ENCODE measurements around the gene SULT1C4.

SULT1C4 gene

GRCh38 chr2:108396845-108397244 lies 19.1 kb downstream of the SULT1C4 start:
- no peaks in the 10 kb centered on the region for H3K27me3 ChIP-seq (ENCODE audit: insufficient read depth, low read length, poor library complexity)
- H3K4me3 ChIP-seq (ENCODE audit: low read depth in 1 of 2, low read length in 2 of 2): no peak overlapping the region
- TF ChIP-seq CTCF (IDR thresholded peaks at IDR 0.05; ENCODE audit: borderline replicate concordance, extremely low read depth, low read length, poor library complexity, severe bottlenecking) (no peak), EZH2 (IDR thresholded peaks at IDR 0.05; ENCODE audit: borderline replicate concordance, low read depth, low read length, severe bottlenecking) (no peak)
- no peak overlapping the region for H2AFZ ChIP-seq (ENCODE audit: low read depth, low read length)
- no peaks in the 10 kb centered on the region for H4K20me1 ChIP-seq (ENCODE audit: insufficient read depth, low read length)
- no peaks in the 10 kb centered on the region for H3K79me2 ChIP-seq (ENCODE audit: insufficient read depth, low read length)
- H3K4me2 ChIP-seq (ENCODE audit: insufficient read depth, low read length): no peak overlapping the region
- H3K9ac ChIP-seq (ENCODE audit: low read depth, low read length): no peak overlapping the region
- H3K4me1 ChIP-seq (ENCODE audit: insufficient read depth, low read length): no peaks in the 10 kb centered on the region
- ATAC-seq (ENCODE audit: insufficient read depth, low read depth): no peak
- H3K27ac ChIP-seq (ENCODE audit: low read length): no peak overlapping the region
- H3K9me3 ChIP-seq (ENCODE audit: insufficient read depth, low read length, severe bottlenecking): peaks cover 20% of the 10 kb centered on the region
- no peaks in the 10 kb centered on the region for H3K36me3 ChIP-seq (ENCODE audit: insufficient read depth, low read length)
- DNase-seq: no peak

GRCh38 chr2:108399479-108399878 lies 21.7 kb downstream of the SULT1C4 start:
- no peaks in the 10 kb centered on the region for H3K36me3 ChIP-seq (ENCODE audit: insufficient read depth, low read length)
- DNase-seq (no peak), ATAC-seq (ENCODE audit: insufficient read depth, low read depth) (no peak)
- no peak overlapping the region for H2AFZ ChIP-seq (ENCODE audit: low read depth, low read length)
- no peak overlapping the region for H3K4me3 ChIP-seq (ENCODE audit: low read depth in 1 of 2, low read length in 2 of 2)
- no peaks in the 10 kb centered on the region for H3K79me2 ChIP-seq (ENCODE audit: insufficient read depth, low read length)
- no peak overlapping the region for H3K4me2 ChIP-seq (ENCODE audit: insufficient read depth, low read length)
- TF ChIP-seq EZH2 (IDR thresholded peaks at IDR 0.05; ENCODE audit: borderline replicate concordance, low read depth, low read length, severe bottlenecking) (no peak), CTCF (IDR thresholded peaks at IDR 0.05; ENCODE audit: borderline replicate concordance, extremely low read depth, low read length, poor library complexity, severe bottlenecking) (no peak)
- no peaks in the 10 kb centered on the region for H3K27me3 ChIP-seq (ENCODE audit: insufficient read depth, low read length, poor library complexity)
- H3K9ac ChIP-seq (ENCODE audit: low read depth, low read length): no peak overlapping the region
- no peaks in the 10 kb centered on the region for H3K4me1 ChIP-seq (ENCODE audit: insufficient read depth, low read length)
- H4K20me1 ChIP-seq (ENCODE audit: insufficient read depth, low read length): no peaks in the 10 kb centered on the region
- H3K9me3 ChIP-seq (ENCODE audit: insufficient read depth, low read length, severe bottlenecking): peaks cover 20% of the 10 kb centered on the region
- H3K27ac ChIP-seq (ENCODE audit: low read length): no peak overlapping the region

GRCh38 chr2:108401800-108402199 lies 24.0 kb downstream of the SULT1C4 start:
- no peak overlapping the region for H3K9ac ChIP-seq (ENCODE audit: low read depth, low read length)
- H3K36me3 ChIP-seq (ENCODE audit: insufficient read depth, low read length): no peaks in the 10 kb centered on the region
- no peak overlapping the region for H3K4me2 ChIP-seq (ENCODE audit: insufficient read depth, low read length)
- no peak overlapping the region for H3K27ac ChIP-seq (ENCODE audit: low read length)
- H2AFZ ChIP-seq (ENCODE audit: low read depth, low read length): no peak overlapping the region
- ATAC-seq (ENCODE audit: insufficient read depth, low read depth) (no peak), DNase-seq (no peak)
- no peak overlapping the region for H3K4me3 ChIP-seq (ENCODE audit: low read depth in 1 of 2, low read length in 2 of 2)
- peaks cover 22% of the 10 kb centered on the region for H3K9me3 ChIP-seq (ENCODE audit: insufficient read depth, low read length, severe bottlenecking)
- H3K79me2 ChIP-seq (ENCODE audit: insufficient read depth, low read length): no peaks in the 10 kb centered on the region
- no peaks in the 10 kb centered on the region for H3K4me1 ChIP-seq (ENCODE audit: insufficient read depth, low read length)
- no peaks in the 10 kb centered on the region for H4K20me1 ChIP-seq (ENCODE audit: insufficient read depth, low read length)
- TF ChIP-seq EZH2 (IDR thresholded peaks at IDR 0.05; ENCODE audit: borderline replicate concordance, low read depth, low read length, severe bottlenecking) (no peak), CTCF (IDR thresholded peaks at IDR 0.05; ENCODE audit: borderline replicate concordance, extremely low read depth, low read length, poor library complexity, severe bottlenecking) (no peak)
- no peaks in the 10 kb centered on the region for H3K27me3 ChIP-seq (ENCODE audit: insufficient read depth, low read length, poor library complexity)

DNA sequence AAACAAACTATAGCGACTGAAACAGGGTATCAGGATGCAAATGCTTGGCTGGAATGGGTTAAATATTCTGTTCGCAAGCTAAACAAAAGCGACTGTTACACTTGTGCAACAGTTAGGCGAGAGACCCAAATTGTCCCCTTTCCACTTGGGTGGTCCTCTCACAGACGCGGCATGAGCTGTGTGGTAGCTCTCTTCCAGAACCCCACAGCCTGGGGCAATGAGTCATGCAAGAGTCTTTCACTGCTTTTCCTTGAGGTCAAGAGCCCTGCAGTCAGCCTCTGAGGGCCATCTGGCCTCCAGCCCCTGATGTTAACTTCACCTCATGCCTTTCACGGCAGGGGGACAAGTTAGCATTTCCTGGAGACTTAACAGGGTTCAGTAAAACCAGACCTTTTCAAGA lies 25.7 kb downstream of the SULT1C4 start:
- H3K79me2 ChIP-seq (ENCODE audit: insufficient read depth, low read length): no peaks in the 10 kb centered on the region
- DNase-seq (no peak), ATAC-seq (ENCODE audit: insufficient read depth, low read depth) (no peak)
- no peaks in the 10 kb centered on the region for H3K36me3 ChIP-seq (ENCODE audit: insufficient read depth, low read length)
- H4K20me1 ChIP-seq (ENCODE audit: insufficient read depth, low read length): no peaks in the 10 kb centered on the region
- no peaks in the 10 kb centered on the region for H3K27me3 ChIP-seq (ENCODE audit: insufficient read depth, low read length, poor library complexity)
- H3K4me1 ChIP-seq (ENCODE audit: insufficient read depth, low read length): no peaks in the 10 kb centered on the region
- no peak overlapping the region for H3K27ac ChIP-seq (ENCODE audit: low read length)
- no peak overlapping the region for H2AFZ ChIP-seq (ENCODE audit: low read depth, low read length)
- peaks cover 22% of the 10 kb centered on the region for H3K9me3 ChIP-seq (ENCODE audit: insufficient read depth, low read length, severe bottlenecking)
- TF ChIP-seq EZH2 (IDR thresholded peaks at IDR 0.05; ENCODE audit: borderline replicate concordance, low read depth, low read length, severe bottlenecking): no peak
- no peak for TF ChIP-seq CTCF (IDR thresholded peaks at IDR 0.05; ENCODE audit: borderline replicate concordance, extremely low read depth, low read length, poor library complexity, severe bottlenecking)
- no peak overlapping the region for H3K4me3 ChIP-seq (ENCODE audit: low read depth in 1 of 2, low read length in 2 of 2)
- no peak overlapping the region for H3K4me2 ChIP-seq (ENCODE audit: insufficient read depth, low read length)
- H3K9ac ChIP-seq (ENCODE audit: low read depth, low read length): no peak overlapping the region
